Measurements from ENCODE around the gene CMSS1. TPM values are rescaled to one million over a fixed set of nuclear protein-coding genes. Genes with fewer than 3 reads are reported as not detected.

Gene CMSS1
- total RNA-seq, 1 donor from 2014 or later: 34.8 TPM

GRCh38 chr3:99990179-99990578 is 172.5 kb downstream of the CMSS1 start:
- Histone ChIP-seq H3K36me3 (no peaks in the 10 kb centered on the region), H3K4me3 (no peak overlapping the region), H3K27ac (replicated peaks) (no peak overlapping the region), H3K27me3 (ENCODE audit: low read depth) (no peaks in the 10 kb centered on the region), H3K4me1 (no peaks in the 10 kb centered on the region), H3K9me3 (replicated peaks) (peaks cover 17% of the 10 kb centered on the region)
- DNase-seq: no peak
- no peak for TF ChIP-seq CTCF (IDR thresholded peaks at IDR 0.05; ENCODE audit: borderline replicate concordance)
- intact Hi-C loops (cut with micrococcal nuclease): no loop called here

- Histone ChIP-seq H3K27me3 (ENCODE audit: low read depth) (no peaks in the 10 kb centered on the region), H3K36me3 (no peaks in the 10 kb centered on the region), H3K4me1 (peaks cover 2% of the 10 kb centered on the region), H3K27ac (replicated peaks) (no peak overlapping the region), H3K4me3 (no peak overlapping the region), H3K9me3 (replicated peaks) (peaks cover 27% of the 10 kb centered on the region)
- intact Hi-C loops (cut with micrococcal nuclease): no loop called here
- no peak for TF ChIP-seq CTCF (IDR thresholded peaks at IDR 0.05; ENCODE audit: borderline replicate concordance)
- DNase-seq: no peak
Observed at GRCh38 chr3:99997293-99997692, 179.6 kb downstream of the CMSS1 start.

- H3K9me3 ChIP-seq (replicated peaks): peaks cover 11% of the 10 kb centered on the region
- H3K4me1 ChIP-seq: peaks cover 21% of the 10 kb centered on the region
- H3K27me3 ChIP-seq (ENCODE audit: low read depth): no peaks in the 10 kb centered on the region
- H3K27ac ChIP-seq (replicated peaks): no peak overlapping the region
- intact Hi-C loops (cut with micrococcal nuclease): no loop called here
- no peak for DNase-seq
- no peak for TF ChIP-seq CTCF (IDR thresholded peaks at IDR 0.05; ENCODE audit: borderline replicate concordance)
- H3K4me3 ChIP-seq: no peak overlapping the region
- no peaks in the 10 kb centered on the region for H3K36me3 ChIP-seq
Observed at GRCh38 chr3:99999536-99999935, 181.9 kb downstream of the CMSS1 start.

- Histone ChIP-seq H3K4me3 (no peak overlapping the region), H3K4me1 (peaks cover 36% of the 10 kb centered on the region), H3K9me3 (replicated peaks) (peaks cover 5% of the 10 kb centered on the region), H3K27ac (replicated peaks) (no peak overlapping the region), H3K27me3 (ENCODE audit: low read depth) (no peaks in the 10 kb centered on the region), H3K36me3 (no peaks in the 10 kb centered on the region)
- intact Hi-C loops (cut with micrococcal nuclease): no loop called here
- no peak for TF ChIP-seq CTCF (IDR thresholded peaks at IDR 0.05; ENCODE audit: borderline replicate concordance)
- no peak for DNase-seq
Observed at GRCh38 chr3:100001083-100001482, 183.4 kb downstream of the CMSS1 start.

- intact Hi-C loops (cut with micrococcal nuclease): no loop called here
- no peak overlapping the region for H3K27ac ChIP-seq (replicated peaks)
Observed at GRCh38 chr3:100001526-100002270, 184.0 kb downstream of the CMSS1 start.

More at GRCh38 chr3:100001526-100002270, 184.0 kb downstream of the CMSS1 start:
- H3K27me3 ChIP-seq (ENCODE audit: low read depth): no peaks in the 10 kb centered on the region
- H3K4me3 ChIP-seq: no peak overlapping the region
- TF ChIP-seq CTCF (IDR thresholded peaks at IDR 0.05; ENCODE audit: borderline replicate concordance): no peak
- H3K4me1 ChIP-seq: peaks cover 43% of the 10 kb centered on the region
- no peaks in the 10 kb centered on the region for H3K9me3 ChIP-seq (replicated peaks)
- no peak for DNase-seq
- H3K36me3 ChIP-seq: no peaks in the 10 kb centered on the region

Data from left ventricle myocardium inferior (tissue), 1 donor.